Chondrocyte (in vitro differentiated cells): ENCODE measurements around the gene MICALL2. TPM values are rescaled to one million over a fixed set of nuclear protein-coding genes. Genes with fewer than 3 reads are reported as not detected.

ENCODE experiments used
- DNase-seq: peaks from one replicate; pipeline ENCODE4 v3.0.0; 2021; ENCODE audit warnings: mixed read lengths, low spot score
- H3K27ac Mint-ChIP-seq: one replicate; pipeline ENCODE4 v1.8.0; 2021; ENCODE audit warnings: mild to moderate bottlenecking, moderate library complexity, mixed read lengths; ENCODE audit not compliant: unreplicated experiment
- H3K27me3 Mint-ChIP-seq: 2 replicates; pipeline ENCODE4 v1.8.0; 2021; ENCODE audit warnings: low read depth, mixed read lengths
- H3K36me3 Mint-ChIP-seq: 2 replicates; pipeline ENCODE4 v1.8.0; 2021; ENCODE audit warnings: low read depth, mixed read lengths
- H3K4me1 Mint-ChIP-seq: 2 replicates; pipeline ENCODE4 v1.8.0; 2021; ENCODE audit warnings: low read depth, mild to moderate bottlenecking, mixed read lengths
- H3K4me3 Mint-ChIP-seq: one replicate; pipeline ENCODE4 v1.8.0; 2021; ENCODE audit warnings: mild to moderate bottlenecking, moderate library complexity, mixed read lengths; ENCODE audit not compliant: unreplicated experiment
- H3K9me3 Mint-ChIP-seq: 2 replicates; pipeline ENCODE4 v1.8.0; 2021; ENCODE audit warnings: low read depth, mixed read lengths
- total RNA-seq: library from RNA; stranded (reverse); gene quantifications from 3 replicates; pipeline ENCODE4 v1.2.1, GENCODE V29; 2021
- TF ChIP-seq, protein P1 (sequence below): fragments of 200-600 bp; sonication (generic); IDR thresholded peaks from 2 replicates; pipeline ENCODE4 v1.5.0; 2021; ENCODE audit warnings: antibody characterized with exemption, mild to moderate bottlenecking, moderate library complexity

The MICALL2 gene
- total RNA-seq, 1 donor from 2014 or later: 44.5 TPM

- no peak overlapping the region for H3K27ac Mint-ChIP-seq
- H3K4me3 Mint-ChIP-seq: no peak overlapping the region
- DNase-seq: no peak
- H3K9me3 Mint-ChIP-seq: no peaks in the 10 kb centered on the region
- no peaks in the 10 kb centered on the region for H3K4me1 Mint-ChIP-seq
- TF ChIP-seq, protein P1, sequence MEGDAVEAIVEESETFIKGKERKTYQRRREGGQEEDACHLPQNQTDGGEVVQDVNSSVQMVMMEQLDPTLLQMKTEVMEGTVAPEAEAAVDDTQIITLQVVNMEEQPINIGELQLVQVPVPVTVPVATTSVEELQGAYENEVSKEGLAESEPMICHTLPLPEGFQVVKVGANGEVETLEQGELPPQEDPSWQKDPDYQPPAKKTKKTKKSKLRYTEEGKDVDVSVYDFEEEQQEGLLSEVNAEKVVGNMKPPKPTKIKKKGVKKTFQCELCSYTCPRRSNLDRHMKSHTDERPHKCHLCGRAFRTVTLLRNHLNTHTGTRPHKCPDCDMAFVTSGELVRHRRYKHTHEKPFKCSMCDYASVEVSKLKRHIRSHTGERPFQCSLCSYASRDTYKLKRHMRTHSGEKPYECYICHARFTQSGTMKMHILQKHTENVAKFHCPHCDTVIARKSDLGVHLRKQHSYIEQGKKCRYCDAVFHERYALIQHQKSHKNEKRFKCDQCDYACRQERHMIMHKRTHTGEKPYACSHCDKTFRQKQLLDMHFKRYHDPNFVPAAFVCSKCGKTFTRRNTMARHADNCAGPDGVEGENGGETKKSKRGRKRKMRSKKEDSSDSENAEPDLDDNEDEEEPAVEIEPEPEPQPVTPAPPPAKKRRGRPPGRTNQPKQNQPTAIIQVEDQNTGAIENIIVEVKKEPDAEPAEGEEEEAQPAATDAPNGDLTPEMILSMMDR: no peak
- H3K36me3 Mint-ChIP-seq: peaks cover 6% of the 10 kb centered on the region
- H3K27me3 Mint-ChIP-seq: no peaks in the 10 kb centered on the region
Measured at GRCh38 chr7:1475991-1476390, 16.7 kb upstream of the MICALL2 start.

- H3K27ac Mint-ChIP-seq: no peak overlapping the region
- no peaks in the 10 kb centered on the region for H3K9me3 Mint-ChIP-seq
- no peaks in the 10 kb centered on the region for H3K27me3 Mint-ChIP-seq
- H3K36me3 Mint-ChIP-seq: peaks cover 6% of the 10 kb centered on the region
- no peaks in the 10 kb centered on the region for H3K4me1 Mint-ChIP-seq
- H3K4me3 Mint-ChIP-seq: no peak overlapping the region
- TF ChIP-seq, protein P1: no peak
- no peak for DNase-seq
Measured at GRCh38 chr7:1475393-1475792, 16.1 kb upstream of the MICALL2 start.

GRCh38 chr7:1474736-1475135, 15.5 kb upstream of the MICALL2 start:
- Mint-ChIP-seq H3K27ac (no peak overlapping the region), H3K36me3 (peaks cover 6% of the 10 kb centered on the region), H3K9me3 (no peaks in the 10 kb centered on the region), H3K4me3 (no peak overlapping the region), H3K4me1 (no peaks in the 10 kb centered on the region), H3K27me3 (no peaks in the 10 kb centered on the region)
- TF ChIP-seq, protein P1: no peak
- no peak for DNase-seq

GRCh38 chr7:1473864-1474512, 14.7 kb upstream of the MICALL2 start:
- Mint-ChIP-seq H3K4me1 (no peaks in the 10 kb centered on the region), H3K27me3 (no peaks in the 10 kb centered on the region), H3K9me3 (no peaks in the 10 kb centered on the region), H3K36me3 (peaks cover 5% of the 10 kb centered on the region), H3K27ac (no peak overlapping the region), H3K4me3 (no peak overlapping the region)
- TF ChIP-seq, protein P1: peak; percentile 95
- DNase-seq: no peak

GRCh38 chr7:1470901-1471300, 11.6 kb upstream of the MICALL2 start:
- TF ChIP-seq, protein P1: no peak
- no peaks in the 10 kb centered on the region for H3K9me3 Mint-ChIP-seq
- H3K4me3 Mint-ChIP-seq: no peak overlapping the region
- no peak overlapping the region for H3K27ac Mint-ChIP-seq
- DNase-seq: no peak
- H3K36me3 Mint-ChIP-seq: peaks cover 1% of the 10 kb centered on the region
- peaks cover 6% of the 10 kb centered on the region for H3K4me1 Mint-ChIP-seq
- H3K27me3 Mint-ChIP-seq: no peaks in the 10 kb centered on the region
